NB4 (cell line): Measurements from ENCODE around the gene NDUFAF8.

ENCODE experiments used
- DNase-seq: peaks from one replicate; pipeline ENCODE4 v3.0.0; 2010; ENCODE audit warnings: low read depth
- H3K4me3 ChIP-seq: one replicate; pipeline ENCODE4 v1.5.1; 2011; ENCODE audit warnings: mild to moderate bottlenecking, low read depth, low read length, moderate library complexity
- CTCF ChIP-seq: IDR thresholded peaks from one replicate; pipeline ENCODE4 v1.5.1; 2012; ENCODE audit warnings: low read depth, low read length
- MAX ChIP-seq: IDR thresholded peaks from 2 replicates; pipeline ENCODE4 v1.6.1; 2011; ENCODE audit warnings: low read depth, low read length
- MYC ChIP-seq: IDR thresholded peaks from 2 replicates; pipeline ENCODE4 v1.6.1; 2011; ENCODE audit warnings: low read depth, low read length
- POLR2A ChIP-seq: IDR thresholded peaks from 2 replicates; pipeline ENCODE4 v1.6.1; 2011; ENCODE audit warnings: mild to moderate bottlenecking; ENCODE audit not compliant: insufficient read length; ENCODE audit errors: extremely low read depth

The NDUFAF8 gene

GRCh38 chr17:81195941-81196495, 43.1 kb upstream of the NDUFAF8 start:
- H3K4me3 ChIP-seq: no peak overlapping the region
- no peak for DNase-seq
- TF ChIP-seq MAX (no peak), CTCF (no peak), POLR2A (no peak), MYC (no peak)

GRCh38 chr17:81196505-81197408, 42.4 kb upstream of the NDUFAF8 start:
- TF ChIP-seq MAX (no peak), CTCF (no peak), MYC (no peak), POLR2A (no peak)
- H3K4me3 ChIP-seq: no peak overlapping the region
- DNase-seq: no peak

- H3K4me3 ChIP-seq: no peak overlapping the region
- no peak for DNase-seq
- no peak for TF ChIP-seq CTCF
Observed at GRCh38 chr17:81197409-81197795, 41.7 kb upstream of the NDUFAF8 start.

- TF ChIP-seq MAX (no peak), POLR2A (no peak), CTCF (no peak), MYC (no peak)
- H3K4me3 ChIP-seq: no peak overlapping the region
- no peak for DNase-seq
Observed at GRCh38 chr17:81197831-81198490, 41.2 kb upstream of the NDUFAF8 start.

GRCh38 chr17:81198826-81199481, 40.2 kb upstream of the NDUFAF8 start:
- H3K4me3 ChIP-seq: no peak overlapping the region
- TF ChIP-seq MAX: no peak
- no peak for TF ChIP-seq MYC
- no peak for DNase-seq

- no peak for DNase-seq
Observed at GRCh38 chr17:81199482-81199830, 39.7 kb upstream of the NDUFAF8 start.

More at GRCh38 chr17:81199482-81199830, 39.7 kb upstream of the NDUFAF8 start:
- no peak for TF ChIP-seq MYC
- TF ChIP-seq MAX: no peak
- no peak for TF ChIP-seq POLR2A
- no peak for TF ChIP-seq CTCF
- no peak overlapping the region for H3K4me3 ChIP-seq
